Measurements from ENCODE around the gene SCGB1D4.

The SCGB1D4 gene

GRCh38 chr11:62260261-62260953, 38.5 kb downstream of the SCGB1D4 start:
- no peak overlapping the region for H3K27ac ChIP-seq (replicated peaks)
- H3K27me3 ChIP-seq (ENCODE audit: insufficient read depth, poor library complexity, severe bottlenecking), result no peaks in the 10 kb centered on the region
- H3K4me3 ChIP-seq (replicated peaks; ENCODE audit: insufficient read depth, low read length), result no peak overlapping the region
- no peak for DNase-seq (ENCODE audit: low read depth in 1 of 2, low spot score in 1 of 2)
- TF ChIP-seq, protein P1, sequence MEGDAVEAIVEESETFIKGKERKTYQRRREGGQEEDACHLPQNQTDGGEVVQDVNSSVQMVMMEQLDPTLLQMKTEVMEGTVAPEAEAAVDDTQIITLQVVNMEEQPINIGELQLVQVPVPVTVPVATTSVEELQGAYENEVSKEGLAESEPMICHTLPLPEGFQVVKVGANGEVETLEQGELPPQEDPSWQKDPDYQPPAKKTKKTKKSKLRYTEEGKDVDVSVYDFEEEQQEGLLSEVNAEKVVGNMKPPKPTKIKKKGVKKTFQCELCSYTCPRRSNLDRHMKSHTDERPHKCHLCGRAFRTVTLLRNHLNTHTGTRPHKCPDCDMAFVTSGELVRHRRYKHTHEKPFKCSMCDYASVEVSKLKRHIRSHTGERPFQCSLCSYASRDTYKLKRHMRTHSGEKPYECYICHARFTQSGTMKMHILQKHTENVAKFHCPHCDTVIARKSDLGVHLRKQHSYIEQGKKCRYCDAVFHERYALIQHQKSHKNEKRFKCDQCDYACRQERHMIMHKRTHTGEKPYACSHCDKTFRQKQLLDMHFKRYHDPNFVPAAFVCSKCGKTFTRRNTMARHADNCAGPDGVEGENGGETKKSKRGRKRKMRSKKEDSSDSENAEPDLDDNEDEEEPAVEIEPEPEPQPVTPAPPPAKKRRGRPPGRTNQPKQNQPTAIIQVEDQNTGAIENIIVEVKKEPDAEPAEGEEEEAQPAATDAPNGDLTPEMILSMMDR (IDR thresholded peaks at IDR 0.05; ENCODE audit: insufficient read depth, low read length), result no peak
- no peak for TF ChIP-seq POLR2AphosphoS5 (IDR thresholded peaks at IDR 0.05; ENCODE audit: low read depth)
- TF ChIP-seq, protein P2, sequence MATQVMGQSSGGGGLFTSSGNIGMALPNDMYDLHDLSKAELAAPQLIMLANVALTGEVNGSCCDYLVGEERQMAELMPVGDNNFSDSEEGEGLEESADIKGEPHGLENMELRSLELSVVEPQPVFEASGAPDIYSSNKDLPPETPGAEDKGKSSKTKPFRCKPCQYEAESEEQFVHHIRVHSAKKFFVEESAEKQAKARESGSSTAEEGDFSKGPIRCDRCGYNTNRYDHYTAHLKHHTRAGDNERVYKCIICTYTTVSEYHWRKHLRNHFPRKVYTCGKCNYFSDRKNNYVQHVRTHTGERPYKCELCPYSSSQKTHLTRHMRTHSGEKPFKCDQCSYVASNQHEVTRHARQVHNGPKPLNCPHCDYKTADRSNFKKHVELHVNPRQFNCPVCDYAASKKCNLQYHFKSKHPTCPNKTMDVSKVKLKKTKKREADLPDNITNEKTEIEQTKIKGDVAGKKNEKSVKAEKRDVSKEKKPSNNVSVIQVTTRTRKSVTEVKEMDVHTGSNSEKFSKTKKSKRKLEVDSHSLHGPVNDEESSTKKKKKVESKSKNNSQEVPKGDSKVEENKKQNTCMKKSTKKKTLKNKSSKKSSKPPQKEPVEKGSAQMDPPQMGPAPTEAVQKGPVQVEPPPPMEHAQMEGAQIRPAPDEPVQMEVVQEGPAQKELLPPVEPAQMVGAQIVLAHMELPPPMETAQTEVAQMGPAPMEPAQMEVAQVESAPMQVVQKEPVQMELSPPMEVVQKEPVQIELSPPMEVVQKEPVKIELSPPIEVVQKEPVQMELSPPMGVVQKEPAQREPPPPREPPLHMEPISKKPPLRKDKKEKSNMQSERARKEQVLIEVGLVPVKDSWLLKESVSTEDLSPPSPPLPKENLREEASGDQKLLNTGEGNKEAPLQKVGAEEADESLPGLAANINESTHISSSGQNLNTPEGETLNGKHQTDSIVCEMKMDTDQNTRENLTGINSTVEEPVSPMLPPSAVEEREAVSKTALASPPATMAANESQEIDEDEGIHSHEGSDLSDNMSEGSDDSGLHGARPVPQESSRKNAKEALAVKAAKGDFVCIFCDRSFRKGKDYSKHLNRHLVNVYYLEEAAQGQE (IDR thresholded peaks at IDR 0.05; ENCODE audit: insufficient replicate concordance, low read depth), result no peak
- no peak for TF ChIP-seq GABPA (IDR thresholded peaks at IDR 0.05; ENCODE audit: low read depth)
- no peak for TF ChIP-seq SPI1 (IDR thresholded peaks at IDR 0.05; ENCODE audit: borderline replicate concordance, low read depth)

DNA sequence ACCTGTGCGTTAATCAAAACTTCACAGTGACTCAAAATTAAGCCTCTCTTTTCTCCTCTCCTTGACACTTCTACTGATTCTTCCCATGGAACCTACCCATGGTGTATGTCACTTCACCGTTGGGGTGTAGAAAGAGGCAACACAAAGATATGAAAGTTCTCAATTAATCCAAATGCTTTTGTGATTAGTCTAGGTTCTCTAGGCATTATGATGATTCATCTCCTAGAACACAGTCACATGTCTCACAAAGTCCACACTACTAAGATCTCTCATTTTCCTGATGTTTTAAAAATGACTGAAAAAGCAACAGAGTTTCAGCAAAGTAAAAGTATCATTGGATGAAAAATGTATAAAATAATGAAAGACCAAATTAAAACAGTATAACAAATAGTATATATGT, 42.6 kb downstream of the SCGB1D4 start:
- TF ChIP-seq POLR2AphosphoS5 (IDR thresholded peaks at IDR 0.05; ENCODE audit: low read depth) (no peak), SPI1 (IDR thresholded peaks at IDR 0.05; ENCODE audit: borderline replicate concordance, low read depth) (no peak), GABPA (IDR thresholded peaks at IDR 0.05; ENCODE audit: low read depth) (no peak)
- TF ChIP-seq, protein P2 (IDR thresholded peaks at IDR 0.05; ENCODE audit: insufficient replicate concordance, low read depth), result no peak
- TF ChIP-seq, protein P1 (IDR thresholded peaks at IDR 0.05; ENCODE audit: insufficient read depth, low read length), result no peak
- no peak overlapping the region for H3K27ac ChIP-seq (replicated peaks)
- H3K27me3 ChIP-seq (ENCODE audit: insufficient read depth, poor library complexity, severe bottlenecking), result no peaks in the 10 kb centered on the region
- no peak for DNase-seq (ENCODE audit: low read depth in 1 of 2, low spot score in 1 of 2)
- H3K4me3 ChIP-seq (replicated peaks; ENCODE audit: insufficient read depth, low read length), result no peak overlapping the region

GRCh38 chr11:62253999-62254542, 44.8 kb downstream of the SCGB1D4 start:
- H3K27me3 ChIP-seq (ENCODE audit: insufficient read depth, poor library complexity, severe bottlenecking), result peaks cover 4% of the 10 kb centered on the region
- DNase-seq (ENCODE audit: low read depth in 1 of 2, low spot score in 1 of 2), result no peak
- no peak overlapping the region for H3K4me3 ChIP-seq (replicated peaks; ENCODE audit: insufficient read depth, low read length)
- TF ChIP-seq GABPA (IDR thresholded peaks at IDR 0.05; ENCODE audit: low read depth) (no peak), POLR2AphosphoS5 (IDR thresholded peaks at IDR 0.05; ENCODE audit: low read depth) (no peak), SPI1 (IDR thresholded peaks at IDR 0.05; ENCODE audit: borderline replicate concordance, low read depth) (no peak)
- TF ChIP-seq, protein P1 (IDR thresholded peaks at IDR 0.05; ENCODE audit: insufficient read depth, low read length), result no peak
- no peak overlapping the region for H3K27ac ChIP-seq (replicated peaks)
